ENCODE data around the gene COL27A1. TPM values are rescaled to one million over a fixed set of nuclear protein-coding genes. Genes with fewer than 3 reads are reported as not detected.

Gene COL27A1
- total RNA-seq, 4 donors from 2014 or later: 2.1 to 9.0 (median 3.8) TPM

DNA sequence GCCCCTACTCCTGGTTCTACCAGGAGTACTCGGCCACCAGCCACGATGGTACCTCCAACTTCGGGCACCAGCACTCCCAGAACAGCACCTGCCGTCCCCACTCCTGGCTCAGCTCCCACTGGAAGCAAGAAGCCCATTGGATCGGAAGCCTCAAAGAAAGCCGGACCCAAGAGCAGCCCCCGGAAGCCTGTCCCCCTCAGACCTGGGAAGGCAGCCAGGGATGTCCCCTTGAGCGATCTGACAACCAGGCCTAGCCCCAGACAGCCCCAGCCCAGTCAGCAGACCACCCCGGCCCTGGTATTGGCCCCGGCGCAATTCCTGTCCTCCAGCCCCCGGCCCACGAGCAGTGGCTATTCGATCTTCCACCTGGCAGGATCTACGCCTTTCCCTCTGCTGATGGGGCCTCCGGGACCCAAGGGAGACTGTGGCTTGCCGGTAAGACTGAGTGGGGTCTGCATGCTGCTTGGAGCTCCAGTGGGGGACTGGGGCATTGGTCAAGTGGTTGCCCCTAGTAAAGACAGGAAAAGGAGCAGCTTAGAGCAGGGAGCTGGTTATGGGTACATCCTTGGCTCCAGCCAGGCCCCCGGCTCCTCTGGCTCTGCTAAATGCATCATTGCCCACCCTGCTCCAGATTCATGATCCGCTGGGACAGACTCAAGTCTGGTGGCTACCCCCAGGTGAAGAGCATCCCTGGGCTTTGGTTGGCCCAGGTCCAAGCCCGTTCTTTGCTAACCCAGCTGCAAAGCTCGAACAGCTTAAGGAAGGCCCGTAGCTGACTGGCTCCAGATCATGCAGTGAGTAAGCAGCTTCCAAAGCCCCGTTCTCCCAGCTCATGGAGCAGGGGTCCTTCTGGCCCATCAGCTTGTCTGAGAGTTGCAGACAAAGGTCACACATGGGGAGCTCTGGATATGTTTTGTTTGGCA lies 14.0 kb downstream of the COL27A1 start:
- Histone ChIP-seq H3K4me3 (no peak overlapping the region), H3K4me1 (peaks cover 0 to 8% (median 4%) of the 10 kb centered on the region in 4 donors), H3K9me3 (no peaks in the 10 kb centered on the region), H3K27me3 (no peaks in the 10 kb centered on the region), H3K36me3 (no peaks in the 10 kb centered on the region), H3K27ac (no peak overlapping the region)
- in situ Hi-C loops (cut with MboI; ENCODE audit: low pct_ligation_motif_present in 1 of 4, low pct_unique_long_range_greater_than_20kb in 1 of 4, low sequenced_read_pairs in 3 of 4) (no loop called here), intact Hi-C loops (cut with DNase I; ENCODE audit: low total_unique reads) (no loop called here)
- WGBS, 2 donors (ENCODE audit: low coverage in 1 of 2): 81 to 100% methylated on average over 1 to 21 of the region's 23 CpGs
- TF ChIP-seq POLR2AphosphoS5 (IDR thresholded peaks at IDR 0.05) (no peak), EP300 (IDR thresholded peaks at IDR 0.05; ENCODE audit: low read depth) (no peak), POLR2A (IDR thresholded peaks at IDR 0.05) (no peak)
- TF ChIP-seq, protein P1, sequence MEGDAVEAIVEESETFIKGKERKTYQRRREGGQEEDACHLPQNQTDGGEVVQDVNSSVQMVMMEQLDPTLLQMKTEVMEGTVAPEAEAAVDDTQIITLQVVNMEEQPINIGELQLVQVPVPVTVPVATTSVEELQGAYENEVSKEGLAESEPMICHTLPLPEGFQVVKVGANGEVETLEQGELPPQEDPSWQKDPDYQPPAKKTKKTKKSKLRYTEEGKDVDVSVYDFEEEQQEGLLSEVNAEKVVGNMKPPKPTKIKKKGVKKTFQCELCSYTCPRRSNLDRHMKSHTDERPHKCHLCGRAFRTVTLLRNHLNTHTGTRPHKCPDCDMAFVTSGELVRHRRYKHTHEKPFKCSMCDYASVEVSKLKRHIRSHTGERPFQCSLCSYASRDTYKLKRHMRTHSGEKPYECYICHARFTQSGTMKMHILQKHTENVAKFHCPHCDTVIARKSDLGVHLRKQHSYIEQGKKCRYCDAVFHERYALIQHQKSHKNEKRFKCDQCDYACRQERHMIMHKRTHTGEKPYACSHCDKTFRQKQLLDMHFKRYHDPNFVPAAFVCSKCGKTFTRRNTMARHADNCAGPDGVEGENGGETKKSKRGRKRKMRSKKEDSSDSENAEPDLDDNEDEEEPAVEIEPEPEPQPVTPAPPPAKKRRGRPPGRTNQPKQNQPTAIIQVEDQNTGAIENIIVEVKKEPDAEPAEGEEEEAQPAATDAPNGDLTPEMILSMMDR (IDR thresholded peaks at IDR 0.05): no peak
- no peak for DNase-seq

DNA sequence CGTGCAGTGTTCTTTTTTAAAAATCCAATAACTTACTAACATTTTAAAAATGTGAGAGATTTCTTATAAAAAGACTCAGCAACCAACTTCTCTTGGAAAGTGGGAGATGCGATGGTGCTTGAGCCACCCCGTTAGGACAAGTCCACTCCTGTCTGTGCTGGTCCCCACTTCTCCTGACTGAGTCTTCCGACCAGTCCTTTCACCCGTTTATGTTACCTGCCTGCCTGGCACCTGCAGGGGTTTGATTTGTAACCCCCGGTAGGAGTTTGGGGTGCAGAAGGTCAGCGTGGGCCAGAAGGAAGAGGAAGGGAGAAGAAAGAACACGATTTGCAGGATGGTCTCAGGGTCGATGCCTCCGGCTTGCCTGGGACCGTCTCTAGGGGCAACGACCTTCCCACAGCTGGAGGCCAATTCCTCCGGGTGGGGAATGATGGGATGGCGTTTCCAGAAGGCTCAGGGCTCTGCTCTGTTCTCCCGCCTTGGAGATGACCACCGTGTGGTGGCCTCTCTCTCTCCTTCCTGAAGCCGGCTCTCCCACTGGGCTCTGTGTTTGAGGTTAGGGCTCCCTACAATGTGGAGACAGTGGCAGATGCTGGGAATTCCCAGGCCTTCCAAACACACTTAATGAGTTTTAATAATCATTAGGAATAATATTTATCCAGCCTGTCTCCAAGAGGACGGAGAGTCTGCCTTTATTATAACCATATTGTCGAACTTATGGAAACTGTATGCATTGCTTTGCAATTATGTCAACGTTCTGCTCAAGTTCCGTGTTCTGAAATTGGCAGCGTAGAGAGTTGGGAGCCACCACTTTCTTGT lies 14.8 kb downstream of the COL27A1 start:
- no peaks in the 10 kb centered on the region for H3K36me3 ChIP-seq
- H3K4me1 ChIP-seq: peaks cover 5 to 15% (median 11%) of the 10 kb centered on the region in 4 donors
- in situ Hi-C loops (cut with MboI; ENCODE audit: low pct_ligation_motif_present in 1 of 4, low pct_unique_long_range_greater_than_20kb in 1 of 4, low sequenced_read_pairs in 3 of 4): no loop called here
- no peak overlapping the region for H3K27ac ChIP-seq
- TF ChIP-seq POLR2AphosphoS5 (IDR thresholded peaks at IDR 0.05) (no peak), EP300 (IDR thresholded peaks at IDR 0.05; ENCODE audit: low read depth) (no peak), POLR2A (IDR thresholded peaks at IDR 0.05) (no peak)
- TF ChIP-seq, protein P1 (IDR thresholded peaks at IDR 0.05): no peak
- intact Hi-C loops (cut with DNase I; ENCODE audit: low total_unique reads): no loop called here
- WGBS, 2 donors (ENCODE audit: low coverage in 1 of 2): 73 to 76% methylated on average over 5 to 22 of the region's 22 CpGs
- no peaks in the 10 kb centered on the region for H3K9me3 ChIP-seq
- H3K4me3 ChIP-seq: no peak overlapping the region
- no peaks in the 10 kb centered on the region for H3K27me3 ChIP-seq
- no peak for DNase-seq

DNA sequence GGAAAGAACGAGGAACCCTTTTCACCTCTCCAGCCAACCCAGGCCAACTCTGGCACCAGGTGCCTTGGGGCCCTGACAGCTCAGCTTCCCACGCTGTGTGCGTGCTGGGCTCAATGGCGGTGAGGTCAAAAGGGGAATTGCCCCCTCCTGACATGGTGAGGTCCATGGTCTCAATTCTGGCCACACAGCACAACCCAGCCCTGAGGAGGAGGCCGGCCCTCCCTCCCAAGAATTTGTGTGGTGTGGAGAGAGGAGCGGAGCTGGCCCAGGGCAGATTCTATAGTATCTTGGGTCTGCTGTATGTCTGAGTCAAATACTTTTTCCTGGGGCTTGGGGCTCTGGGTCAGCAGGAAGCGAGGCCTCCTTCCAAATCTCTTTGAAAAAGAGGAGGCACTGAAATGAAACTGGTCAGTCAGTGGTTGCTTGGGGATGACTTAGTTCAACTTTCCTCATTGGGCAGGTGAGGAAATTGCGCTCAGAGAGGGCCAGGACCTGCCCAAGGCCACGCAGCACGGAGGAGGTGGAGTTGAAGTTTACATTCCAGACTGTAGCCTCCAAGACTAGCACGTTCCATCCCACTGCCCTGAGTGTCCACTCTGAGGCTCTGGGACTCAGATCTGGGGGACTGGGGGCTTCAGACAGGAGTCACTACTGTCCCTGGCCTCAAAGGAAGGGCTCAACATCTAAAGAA lies 15.6 kb downstream of the COL27A1 start:
- no peaks in the 10 kb centered on the region for H3K36me3 ChIP-seq
- in situ Hi-C loops (cut with MboI; ENCODE audit: low pct_ligation_motif_present in 1 of 4, low pct_unique_long_range_greater_than_20kb in 1 of 4, low sequenced_read_pairs in 3 of 4): no loop called here
- H3K27me3 ChIP-seq: no peaks in the 10 kb centered on the region
- intact Hi-C loops (cut with DNase I; ENCODE audit: low total_unique reads): no loop called here
- no peak overlapping the region for H3K27ac ChIP-seq
- DNase-seq: no peak
- WGBS, 2 donors (ENCODE audit: low coverage in 1 of 2): 83% methylated on average over 1 to 11 of the region's 11 CpGs
- H3K4me3 ChIP-seq: no peak overlapping the region
- peaks cover 6 to 18% (median 14%) of the 10 kb centered on the region in 4 donors for H3K4me1 ChIP-seq
- TF ChIP-seq POLR2A (IDR thresholded peaks at IDR 0.05) (no peak), POLR2AphosphoS5 (IDR thresholded peaks at IDR 0.05) (no peak), EP300 (IDR thresholded peaks at IDR 0.05; ENCODE audit: low read depth) (no peak)
- TF ChIP-seq, protein P1 (IDR thresholded peaks at IDR 0.05): no peak
- no peaks in the 10 kb centered on the region for H3K9me3 ChIP-seq

All from transverse colon (tissue), 4 donors.